Measurements from ENCODE around the gene ZNF311. TPM values are rescaled to one million over a fixed set of nuclear protein-coding genes. Genes with fewer than 3 reads are reported as not detected.

ZNF311 gene
- total and polyA plus RNA-seq, 4 experiments from 2014 or later = 0.15 to 0.64 (median 0.33) TPM; not detected in 1

DNA sequence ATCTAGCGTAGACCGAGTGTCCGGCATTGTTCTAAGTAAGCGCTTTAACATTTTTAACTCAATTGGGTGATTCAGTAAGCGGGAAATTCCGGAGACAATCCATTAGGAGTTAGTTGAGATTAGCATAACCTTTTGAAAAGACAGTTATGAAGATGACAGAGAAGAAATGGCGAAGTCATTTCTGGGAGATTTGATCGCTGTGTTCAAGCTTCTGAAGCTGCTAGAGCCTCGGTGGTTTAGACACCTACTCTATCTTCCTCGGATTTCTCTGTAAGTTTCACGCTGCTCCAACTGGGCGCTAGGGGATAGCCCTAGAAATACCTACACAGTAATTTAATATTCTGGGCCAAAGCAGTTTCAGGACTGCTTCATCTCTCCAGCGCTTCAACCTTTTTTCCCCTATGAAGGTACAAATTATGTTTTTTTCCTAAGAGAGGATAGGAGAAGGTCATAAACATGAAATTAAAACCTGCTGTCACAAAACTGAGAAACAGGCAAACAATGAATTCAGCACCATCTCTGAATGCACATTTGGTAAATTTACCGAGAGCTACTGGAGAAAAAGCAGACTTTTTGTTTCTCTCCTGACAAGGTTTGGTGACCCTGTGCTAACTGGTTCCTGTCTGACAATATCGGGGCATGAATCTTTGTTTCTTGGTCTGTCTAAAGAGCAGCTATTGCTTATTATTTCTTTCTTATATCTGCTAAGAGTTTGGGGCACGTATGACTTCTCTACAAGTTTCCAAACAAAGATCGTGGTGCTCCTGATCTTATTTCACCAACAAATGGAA is 22.4 kb downstream of the ZNF311 start:
- ChIA-PET POLR2A (ENCODE audit: partially characterized antibody) (interaction anchor here (0.6 to 3.2 kb wide), 13 partner anchors 23 to 1504 kb away, joined by 3 to 27 read pairs (median 4); partner anchors contain the start of genes TRIM27 and ZNF311), CTCF (ENCODE audit: partially characterized antibody) (interaction anchor here (0.6 to 4.0 kb wide), 4 partner anchors 34 to 1187 kb away, joined by 3 to 33 read pairs (median 4); no protein-coding TSS in a partner anchor)
- peaks cover 0 to 13% (median 4%) of the 10 kb centered on the region in 8 donors for H3K9me3 Mint-ChIP-seq
- Histone ChIP-seq H3K27ac (ENCODE audit: low read depth, low read length) (no peak overlapping the region), H3K36me3 (ENCODE audit: insufficient read depth, low read length) (no peaks in the 10 kb centered on the region), H3K4me3 (ENCODE audit: low read length in 2 of 2) (peak overlapping the region in 1 of 2 donors; percentile 99), H3K9me3 (ENCODE audit: control insufficient read depth in 1 of 2, low read length in 2 of 2) (no peaks in the 10 kb centered on the region), H3K4me1 (ENCODE audit: insufficient read depth, low read length) (peaks cover 21% of the 10 kb centered on the region), H3K27me3 (ENCODE audit: insufficient read depth, low read length) (no peaks in the 10 kb centered on the region)
- peak overlapping the region; percentile 87 to 95 (median 94) for H3K4me3 Mint-ChIP-seq
- peaks cover 0 to 17% of the 10 kb centered on the region in 2 donors for H3K36me3 Mint-ChIP-seq
- peaks cover 34 to 65% (median 42%) of the 10 kb centered on the region in 4 donors for H3K4me1 Mint-ChIP-seq
- peak in 4 of 5 donors; percentile 35 to 56 (median 42) for DNase-seq
- intact Hi-C loops (cut with micrococcal nuclease) = loop anchor here (1.0 to 10.0 kb wide), 5 partner anchors 41 to 1088 kb away; partner anchors contain the start of gene TRIM27
- peaks cover 14 to 22% of the 10 kb centered on the region in 2 donors for H3K27me3 Mint-ChIP-seq
- peak overlapping the region in 5 of 7 donors; percentile 3 to 100 (median 93) for H3K27ac Mint-ChIP-seq

DNA sequence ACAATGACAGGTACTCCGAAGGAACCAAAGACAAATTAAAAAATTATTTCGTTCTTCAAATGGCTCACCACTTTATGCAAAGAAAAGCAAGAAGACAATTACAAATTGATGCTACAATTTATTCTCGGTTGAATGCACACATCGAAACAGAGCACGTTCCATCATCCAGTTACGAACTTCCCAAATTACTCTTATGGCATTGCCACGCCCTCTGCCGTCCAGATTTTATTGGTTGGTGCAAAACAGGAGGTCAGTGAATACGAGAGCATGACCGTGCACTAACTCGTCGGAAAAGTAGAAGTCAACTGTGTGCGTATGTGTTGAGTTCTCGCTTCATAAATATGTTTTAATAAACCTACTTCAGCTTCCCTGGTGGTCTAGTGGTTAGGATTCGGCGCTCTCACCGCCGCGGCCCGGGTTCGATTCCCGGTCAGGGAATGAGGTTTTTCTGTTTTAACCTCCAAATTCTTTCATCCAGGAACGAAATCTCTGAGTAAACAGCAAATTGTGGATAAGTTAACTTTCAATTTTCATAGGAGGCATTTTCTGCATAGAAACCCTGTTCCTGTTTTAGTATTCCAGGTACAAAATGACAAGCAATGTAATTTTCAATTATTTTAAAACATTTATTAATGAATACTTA is 23.2 kb downstream of the ZNF311 start:
- H3K9me3 Mint-ChIP-seq = peaks cover 0 to 13% (median 4%) of the 10 kb centered on the region in 8 donors
- no peak overlapping the region for H3K27ac ChIP-seq (ENCODE audit: low read depth, low read length)
- H3K9me3 ChIP-seq (ENCODE audit: control insufficient read depth in 1 of 2, low read length in 2 of 2) = no peaks in the 10 kb centered on the region
- POLR2A ChIA-PET (ENCODE audit: partially characterized antibody) = interaction anchor here (0.6 to 3.2 kb wide), 14 partner anchors 23 to 1503 kb away, joined by 3 to 27 read pairs (median 4); partner anchors contain the start of genes TRIM27 and ZNF311
- H3K36me3 Mint-ChIP-seq = peaks cover 0 to 17% of the 10 kb centered on the region in 2 donors
- H3K36me3 ChIP-seq (ENCODE audit: insufficient read depth, low read length) = no peaks in the 10 kb centered on the region
- intact Hi-C loops (cut with micrococcal nuclease) = loop anchor here (1.0 to 10.0 kb wide), 8 partner anchors 29 to 1087 kb away; partner anchors contain the start of gene TRIM27
- peak overlapping the region; percentile 84 to 100 (median 95) for H3K27ac Mint-ChIP-seq
- H3K27me3 ChIP-seq (ENCODE audit: insufficient read depth, low read length) = no peaks in the 10 kb centered on the region
- H3K4me1 ChIP-seq (ENCODE audit: insufficient read depth, low read length) = peaks cover 28% of the 10 kb centered on the region
- CTCF ChIA-PET (ENCODE audit: partially characterized antibody) = interaction anchor here (0.6 to 4.0 kb wide), 6 partner anchors 32 to 143 kb away, joined by 3 to 33 read pairs (median 4); no protein-coding TSS in a partner anchor
- DNase-seq = peak; percentile 79 to 87 (median 84)
- H3K4me3 ChIP-seq (ENCODE audit: low read length in 2 of 2) = peak overlapping the region; percentile 99
- H3K4me1 Mint-ChIP-seq = peaks cover 37 to 65% (median 46%) of the 10 kb centered on the region in 4 donors
- H3K4me3 Mint-ChIP-seq = peak overlapping the region; percentile 87 to 95 (median 94)
- peaks cover 14 to 24% of the 10 kb centered on the region in 2 donors for H3K27me3 Mint-ChIP-seq

DNA sequence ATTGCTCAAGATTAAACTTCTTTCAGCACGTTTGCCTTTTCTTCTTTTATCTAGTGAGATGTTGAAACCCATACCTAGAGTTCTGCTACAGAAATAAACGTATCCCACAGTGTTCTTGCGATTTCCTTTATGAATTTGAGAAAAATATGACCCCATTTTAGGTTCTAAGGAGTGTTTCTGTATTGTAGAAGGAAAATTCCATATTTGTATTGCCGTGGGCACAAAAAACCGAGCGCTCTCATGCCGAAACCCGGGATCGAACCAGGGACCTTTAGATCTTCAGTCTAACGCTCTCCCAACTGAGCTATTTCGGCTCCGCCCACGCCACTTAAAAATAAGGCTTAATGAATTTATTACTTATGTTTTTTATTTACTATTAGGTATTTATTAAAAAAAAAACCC is 23.7 kb downstream of the ZNF311 start:
- Histone ChIP-seq H3K9me3 (ENCODE audit: control insufficient read depth in 1 of 2, low read length in 2 of 2) (no peaks in the 10 kb centered on the region), H3K27me3 (ENCODE audit: insufficient read depth, low read length) (no peaks in the 10 kb centered on the region), H3K36me3 (ENCODE audit: insufficient read depth, low read length) (no peaks in the 10 kb centered on the region), H3K4me1 (ENCODE audit: insufficient read depth, low read length) (peaks cover 30% of the 10 kb centered on the region), H3K27ac (ENCODE audit: low read depth, low read length) (no peak overlapping the region), H3K4me3 (ENCODE audit: low read length in 2 of 2) (peak overlapping the region; percentile 99)
- peak; percentile 78 to 86 (median 85) for DNase-seq
- Mint-ChIP-seq H3K27ac (peak overlapping the region; percentile 84 to 100 (median 95)), H3K27me3 (peaks cover 11 to 22% of the 10 kb centered on the region in 2 donors), H3K4me1 (peaks cover 35 to 60% (median 47%) of the 10 kb centered on the region in 4 donors), H3K4me3 (peak overlapping the region; percentile 87 to 95 (median 94)), H3K36me3 (peaks cover 0 to 17% of the 10 kb centered on the region in 2 donors), H3K9me3 (peaks cover 0 to 13% (median 4%) of the 10 kb centered on the region in 8 donors)
- POLR2A ChIA-PET (ENCODE audit: partially characterized antibody) = interaction anchor here (0.6 to 3.2 kb wide), 13 partner anchors 29 to 144 kb away, joined by 3 to 27 read pairs (median 5); partner anchors contain the start of gene TRIM27
- CTCF ChIA-PET (ENCODE audit: partially characterized antibody) = interaction anchor here (0.9 to 4.0 kb wide), 6 partner anchors 32 to 143 kb away, joined by 3 to 33 read pairs (median 4); no protein-coding TSS in a partner anchor
- intact Hi-C loops (cut with micrococcal nuclease) = loop anchor here (1.0 to 10.0 kb wide), 4 partner anchors 28 to 1087 kb away; a partner anchor contains a TSS

DNA sequence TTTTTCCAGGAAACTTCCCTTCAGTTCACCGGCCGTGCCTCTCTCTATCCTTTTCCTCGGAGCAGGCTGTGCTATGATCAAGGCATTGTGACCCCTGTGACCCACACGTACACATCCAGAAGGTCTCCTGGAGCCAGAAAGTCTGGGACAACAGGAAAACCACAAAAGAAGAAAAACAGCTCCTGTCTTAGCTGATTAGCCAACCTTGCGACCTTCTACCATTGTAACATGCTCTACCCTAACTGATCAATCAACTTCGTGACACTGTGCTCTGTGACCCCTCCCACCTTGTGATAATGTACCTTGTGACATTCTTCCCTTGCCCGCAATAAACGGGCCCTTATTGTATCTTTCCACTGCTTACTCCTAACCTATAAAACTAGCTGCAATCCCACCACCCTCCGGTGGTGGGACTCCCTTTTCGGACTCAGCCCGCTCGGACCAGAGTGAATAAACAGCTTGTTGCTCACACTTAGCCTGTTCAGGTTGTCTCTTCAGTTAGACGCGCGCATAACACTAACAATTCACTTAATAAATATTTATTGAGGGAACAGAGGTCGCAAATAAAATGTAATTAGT is 24.2 kb downstream of the ZNF311 start:
- ChIA-PET CTCF (ENCODE audit: partially characterized antibody) (interaction anchor here (0.6 to 4.0 kb wide), 6 partner anchors 43 to 142 kb away, joined by 3 to 33 read pairs (median 4); no protein-coding TSS in a partner anchor), POLR2A (ENCODE audit: partially characterized antibody) (interaction anchor here (0.6 to 3.2 kb wide), 14 partner anchors 15 to 144 kb away, joined by 3 to 27 read pairs (median 4); partner anchors contain the start of gene TRIM27)
- intact Hi-C loops (cut with micrococcal nuclease) = loop anchor here (1.0 to 10.0 kb wide), 4 partner anchors 28 to 1086 kb away; a partner anchor contains a TSS
- Mint-ChIP-seq H3K4me1 (peaks cover 35 to 58% (median 45%) of the 10 kb centered on the region in 4 donors), H3K27ac (peak overlapping the region; percentile 81 to 100 (median 94)), H3K27me3 (peaks cover 11 to 22% of the 10 kb centered on the region in 2 donors), H3K9me3 (peaks cover 0 to 13% (median 4%) of the 10 kb centered on the region in 8 donors), H3K36me3 (peaks cover 0 to 17% of the 10 kb centered on the region in 2 donors), H3K4me3 (peak overlapping the region; percentile 87 to 95 (median 94))
- Histone ChIP-seq H3K4me1 (ENCODE audit: insufficient read depth, low read length) (peaks cover 30% of the 10 kb centered on the region), H3K4me3 (ENCODE audit: low read length in 2 of 2) (peak overlapping the region; percentile 47 to 99), H3K27me3 (ENCODE audit: insufficient read depth, low read length) (no peaks in the 10 kb centered on the region), H3K27ac (ENCODE audit: low read depth, low read length) (no peak overlapping the region), H3K9me3 (ENCODE audit: control insufficient read depth in 1 of 2, low read length in 2 of 2) (no peaks in the 10 kb centered on the region), H3K36me3 (ENCODE audit: insufficient read depth, low read length) (no peaks in the 10 kb centered on the region)
- DNase-seq = peak in 3 of 5 donors; percentile 50 to 75 (median 54)

DNA sequence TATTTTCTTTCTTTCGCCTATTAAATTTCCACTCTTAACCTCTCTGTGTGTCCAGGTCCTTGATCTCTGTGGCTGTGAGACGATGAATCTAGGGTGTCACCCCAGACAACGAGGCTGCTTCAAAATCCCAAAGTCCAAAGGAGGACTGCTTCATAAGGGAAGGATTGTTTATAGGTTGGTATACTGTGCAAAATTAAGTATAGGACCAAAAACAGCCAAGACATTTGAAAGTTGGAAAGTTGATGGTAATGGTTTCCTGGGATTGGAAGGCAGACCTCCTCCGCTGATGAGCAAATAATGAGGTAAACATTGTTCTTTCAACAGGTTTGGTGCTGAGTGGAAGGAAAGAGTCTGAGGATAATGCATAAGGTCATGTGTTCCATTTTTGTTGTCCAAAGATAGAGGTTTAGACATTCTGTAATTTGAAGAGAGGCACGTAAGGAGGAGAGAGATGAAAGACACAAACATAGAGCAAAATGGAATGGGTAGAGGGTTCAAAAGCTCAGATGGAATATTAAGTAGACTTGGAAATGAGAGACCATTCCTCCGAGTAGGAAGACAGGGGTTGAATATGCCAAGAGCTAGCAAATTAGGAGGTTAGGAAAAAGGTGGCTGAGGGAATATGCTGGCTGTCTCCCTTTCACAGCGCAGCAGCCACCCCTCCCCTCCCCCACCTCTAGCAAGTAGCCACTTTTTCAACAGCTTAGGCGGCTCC is 24.8 kb downstream of the ZNF311 start:
- Mint-ChIP-seq H3K27ac (peak overlapping the region in 2 of 7 donors; percentile 17 to 100), H3K36me3 (peaks cover 0 to 17% of the 10 kb centered on the region in 2 donors), H3K4me3 (peak overlapping the region; percentile 56 to 95 (median 90)), H3K9me3 (peaks cover 0 to 13% (median 4%) of the 10 kb centered on the region in 8 donors), H3K27me3 (peaks cover 11 to 19% of the 10 kb centered on the region in 2 donors), H3K4me1 (peaks cover 29 to 52% (median 39%) of the 10 kb centered on the region in 4 donors)
- Histone ChIP-seq H3K27ac (ENCODE audit: low read depth, low read length) (no peak overlapping the region), H3K4me3 (ENCODE audit: low read length in 2 of 2) (peak overlapping the region in 1 of 2 donors; percentile 99), H3K4me1 (ENCODE audit: insufficient read depth, low read length) (peaks cover 28% of the 10 kb centered on the region), H3K36me3 (ENCODE audit: insufficient read depth, low read length) (no peaks in the 10 kb centered on the region), H3K9me3 (ENCODE audit: control insufficient read depth in 1 of 2, low read length in 2 of 2) (no peaks in the 10 kb centered on the region), H3K27me3 (ENCODE audit: insufficient read depth, low read length) (no peaks in the 10 kb centered on the region)
- ChIA-PET POLR2A (ENCODE audit: partially characterized antibody) (interaction anchor here (0.9 to 3.2 kb wide), 7 partner anchors 15 to 140 kb away, joined by 3 to 27 read pairs (median 5); partner anchors contain the start of gene TRIM27), CTCF (ENCODE audit: partially characterized antibody) (interaction anchor here (0.6 to 4.0 kb wide), 6 partner anchors 42 to 142 kb away, joined by 3 to 33 read pairs (median 3); partner anchors contain the start of gene TRIM27)
- intact Hi-C loops (cut with micrococcal nuclease) = loop anchor here (2.0 to 10.0 kb wide), 2 partner anchors 37 to 1085 kb away; a partner anchor contains a TSS
- no peak for DNase-seq
